H9 (cell line): Measurements from ENCODE around the gene AP2A2. TPM values are rescaled to one million over a fixed set of nuclear protein-coding genes. Genes with fewer than 3 reads are reported as not detected.

Experiments used
- DNase-seq: peaks from one replicate; pipeline ENCODE4 v3.0.0-alpha.2; 2017
- H2AFZ ChIP-seq: one replicate; pipeline ENCODE4 v1.6.1; 2013; ENCODE audit warnings: mild to moderate bottlenecking, low read length, control low read depth, moderate library complexity
- H2AK5ac ChIP-seq: 2 replicates; pipeline ENCODE4 v1.6.1; 2013; ENCODE audit warnings: low read length, control low read depth, mixed read lengths; ENCODE audit not compliant: insufficient read length
- H2BK120ac ChIP-seq: one replicate; pipeline ENCODE4 v1.6.1; 2013; ENCODE audit warnings: low read depth, mild to moderate bottlenecking, low read length, control low read depth, inconsistent platforms; ENCODE audit not compliant: poor library complexity, severe bottlenecking
- H2BK12ac ChIP-seq: 2 replicates; pipeline ENCODE4 v1.6.1; 2013; ENCODE audit warnings: low read length, control low read depth, mixed read lengths, low read depth; ENCODE audit not compliant: insufficient read length
- H2BK15ac ChIP-seq: 2 replicates; pipeline ENCODE4 v1.6.1; 2013; ENCODE audit warnings: low read depth, low read length, control low read depth
- H2BK20ac ChIP-seq: one replicate; pipeline ENCODE4 v1.6.1; 2013; ENCODE audit warnings: low read depth, mild to moderate bottlenecking, low read length, control low read depth, inconsistent platforms; ENCODE audit not compliant: poor library complexity, severe bottlenecking
- H2BK5ac ChIP-seq: 2 replicates; pipeline ENCODE4 v1.6.1; 2013; ENCODE audit warnings: low read length, control low read depth, mixed read lengths; ENCODE audit not compliant: insufficient read length
- H3K14ac ChIP-seq: 2 replicates; pipeline ENCODE4 v1.6.1; 2013; ENCODE audit warnings: low read length, control low read depth; ENCODE audit not compliant: insufficient read depth
- H3K18ac ChIP-seq: 2 replicates; pipeline ENCODE4 v1.6.1; 2013; ENCODE audit warnings: low read depth, mild to moderate bottlenecking, mixed read lengths, low read length, control low read depth; ENCODE audit not compliant: insufficient read length
- H3K23ac ChIP-seq: 2 replicates; pipeline ENCODE4 v1.6.1; 2013; ENCODE audit warnings: low read length, control low read depth, mixed read lengths, low read depth; ENCODE audit not compliant: insufficient read length
- H3K23me2 ChIP-seq: 2 replicates; pipeline ENCODE4 v1.6.1; 2013; ENCODE audit warnings: low read depth, mild to moderate bottlenecking, mixed read lengths, low read length, control low read depth; ENCODE audit not compliant: insufficient read length, poor library complexity, severe bottlenecking
- H3K27ac ChIP-seq: 2 replicates; pipeline ENCODE4 v1.5.1; 2013; ENCODE audit warnings: low read length, control low read depth, mixed read lengths, low read depth; ENCODE audit not compliant: insufficient read length
- H3K27me3 ChIP-seq: 2 replicates; pipeline ENCODE4 v1.6.1; 2013; ENCODE audit warnings: low read length, control low read depth, inconsistent platforms; ENCODE audit not compliant: insufficient read depth
- H3K4ac ChIP-seq: 2 replicates; pipeline ENCODE4 v1.6.1; 2013; ENCODE audit warnings: low read depth, mild to moderate bottlenecking, control low read depth, inconsistent platforms, low read length, moderate library complexity
- H3K4me1 ChIP-seq: 2 replicates; pipeline ENCODE4 v1.6.1; 2013; ENCODE audit warnings: low read length, control low read depth, inconsistent platforms; ENCODE audit not compliant: insufficient read depth
- H3K4me2 ChIP-seq: 2 replicates; pipeline ENCODE4 v1.6.1; 2013; ENCODE audit warnings: low read length, control low read depth, mixed read lengths; ENCODE audit not compliant: insufficient read length, insufficient read depth
- H3K56ac ChIP-seq: 2 replicates; pipeline ENCODE4 v1.6.1; 2013; ENCODE audit warnings: low read depth, mild to moderate bottlenecking, mixed read lengths, low read length, control low read depth; ENCODE audit not compliant: insufficient read length
- H3K79me1 ChIP-seq: 2 replicates; pipeline ENCODE4 v1.6.1; 2013; ENCODE audit warnings: low read depth, mild to moderate bottlenecking, moderate library complexity, low read length, control low read depth, inconsistent platforms; ENCODE audit not compliant: insufficient read depth, poor library complexity, severe bottlenecking
- H3K79me2 ChIP-seq: 2 replicates; pipeline ENCODE4 v1.6.1; 2013; ENCODE audit warnings: low read length, control low read depth, inconsistent platforms; ENCODE audit not compliant: insufficient read depth
- H3K9ac ChIP-seq: 2 replicates; pipeline ENCODE4 v1.6.1; 2013; ENCODE audit warnings: low read length, control low read depth, mixed read lengths; ENCODE audit not compliant: insufficient read length; ENCODE audit errors: extremely low read depth
- H3K9me3 ChIP-seq: one replicate; pipeline ENCODE4 v1.6.1; 2013; ENCODE audit warnings: low read depth, low read length, inconsistent platforms; ENCODE audit not compliant: control insufficient read depth
- H3T11ph ChIP-seq: one replicate; pipeline ENCODE4 v1.6.1; 2013; ENCODE audit warnings: mild to moderate bottlenecking, low read length, control low read depth, inconsistent platforms
- H4K20me1 ChIP-seq: one replicate; pipeline ENCODE4 v1.6.1; 2013; ENCODE audit not compliant: control insufficient read depth, insufficient read length, insufficient read depth
- H4K5ac ChIP-seq: 2 replicates; pipeline ENCODE4 v1.6.1; 2013; ENCODE audit warnings: low read depth, mild to moderate bottlenecking, mixed read lengths, low read length, control low read depth; ENCODE audit not compliant: insufficient read length
- H4K8ac ChIP-seq: replicated peaks from 2 replicates; pipeline ENCODE4 v1.6.1; 2013; ENCODE audit warnings: low read length, control low read depth, mixed read lengths, low read depth; ENCODE audit not compliant: insufficient read length
- H4K91ac ChIP-seq: 2 replicates; pipeline ENCODE4 v1.6.1; 2013; ENCODE audit warnings: low read depth, mild to moderate bottlenecking, moderate library complexity, mixed read lengths, low read length, control low read depth; ENCODE audit not compliant: insufficient read length
- H3K27ac Mint-ChIP-seq, 3 experiments: 2 replicates in 2 of 3; 3 replicates in 1 of 3; pipeline ENCODE4 v1.8.0; 2020 to 2021; ENCODE audit warnings: mixed read lengths in 3 of 3, mild to moderate bottlenecking in 1 of 3, moderate library complexity in 1 of 3
- H3K27me3 Mint-ChIP-seq: 2 replicates; pipeline ENCODE4 v1.8.0; 2021; ENCODE audit warnings: low read depth, mild to moderate bottlenecking, moderate library complexity, mixed read lengths
- H3K36me3 Mint-ChIP-seq, 3 experiments: 2 replicates in 2 of 3; 3 replicates in 1 of 3; pipeline ENCODE4 v1.8.0; 2020 to 2021; ENCODE audit warnings: low read depth in 3 of 3, mixed read lengths in 3 of 3; ENCODE audit not compliant: insufficient read depth in 1 of 3
- H3K4me1 Mint-ChIP-seq, 2 experiments: 2 replicates each; pipeline ENCODE4 v1.8.0; 2020; ENCODE audit warnings: mixed read lengths in 2 of 2
- H3K4me3 Mint-ChIP-seq, 2 experiments: 2 replicates in 1 of 2; 3 replicates in 1 of 2; pipeline ENCODE4 v1.8.0; 2020 to 2021; ENCODE audit warnings: mild to moderate bottlenecking in 2 of 2, mixed read lengths in 2 of 2, moderate library complexity in 1 of 2
- H3K9me3 Mint-ChIP-seq, 2 experiments: 2 replicates in 1 of 2; 3 replicates in 1 of 2; pipeline ENCODE4 v1.8.0; 2020; ENCODE audit warnings: mild to moderate bottlenecking in 2 of 2, mixed read lengths in 2 of 2, moderate library complexity in 1 of 2
- WGBS: extraction: QIAGEN DNeasy Blood & Tissue Kit; methylation state at CpG from one replicate; pipeline ENCODE4 v1.1.7; 2013; ENCODE audit warnings: missing lambda C conversion rate, low lambda C conversion rate, mixed read lengths; ENCODE audit not compliant: insufficient read length; ENCODE audit errors: extremely low coverage; 5-methylcytosine and 5-hydroxymethylcytosine counted together
- total RNA-seq: library from RNA; stranded (reverse); gene quantifications from 2 replicates; pipeline ENCODE4 v1.2.1, GENCODE V29; 2021
- TF ChIP-seq, protein P1 (sequence below): fragments of 200-600 bp; sonication (generic); conservative IDR thresholded peaks from 3 replicates; pipeline ENCODE4 v1.8.0; 2021; ENCODE audit warnings: antibody characterized with exemption, mild to moderate bottlenecking

AP2A2 gene
- total RNA-seq, 1 experiment from 2014 or later, result 53.7 TPM

DNA sequence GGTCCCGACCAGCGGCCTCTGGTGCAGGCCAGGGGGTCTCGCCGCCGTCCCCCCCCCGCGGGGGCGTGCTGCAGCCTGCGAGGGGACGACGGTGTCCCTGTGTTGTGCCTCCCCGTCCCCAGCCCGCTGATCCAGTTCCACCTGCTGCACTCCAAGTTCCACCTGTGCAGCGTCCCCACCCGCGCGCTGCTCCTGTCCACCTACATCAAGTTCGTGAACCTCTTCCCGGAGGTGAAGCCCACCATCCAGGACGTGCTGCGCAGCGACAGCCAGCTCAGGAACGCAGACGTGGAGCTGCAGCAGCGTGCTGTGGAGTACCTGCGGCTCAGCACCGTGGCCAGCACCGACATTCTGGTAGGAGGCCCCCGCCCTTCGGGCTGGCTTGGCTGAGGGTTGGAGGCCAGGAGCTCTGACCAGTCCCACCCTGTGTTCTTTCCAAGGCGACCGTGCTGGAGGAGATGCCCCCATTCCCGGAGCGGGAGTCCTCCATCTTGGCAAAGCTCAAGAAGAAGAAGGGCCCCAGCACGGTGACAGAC, 68.0 kb downstream of the AP2A2 start:
- peaks cover 0 to 6% of the 10 kb centered on the region in 2 experiments; a peak in 2 of 5 replicates for H3K9me3 Mint-ChIP-seq
- no peak overlapping the region for H2BK5ac ChIP-seq
- no peak overlapping the region for H4K8ac ChIP-seq
- H2AFZ ChIP-seq, result no peak overlapping the region
- H3K27me3 Mint-ChIP-seq, result no peaks in the 10 kb centered on the region; the same call in 1 of the 2 replicates
- no peak overlapping the region for H3K4ac ChIP-seq
- no peak overlapping the region for H2BK120ac ChIP-seq
- H2BK12ac ChIP-seq, result no peak overlapping the region
- H3K14ac ChIP-seq, result no peak overlapping the region
- H3K4me1 Mint-ChIP-seq, result peaks cover 3% of the 10 kb centered on the region in 2 experiments; a peak in 2 of 4 replicates
- no peak overlapping the region for H3K9ac ChIP-seq
- no peak overlapping the region for H3K27ac Mint-ChIP-seq
- H4K20me1 ChIP-seq, result no peaks in the 10 kb centered on the region
- no peaks in the 10 kb centered on the region for H3K23me2 ChIP-seq
- H3K79me2 ChIP-seq, result no peaks in the 10 kb centered on the region
- no peak overlapping the region for H4K91ac ChIP-seq
- no peak overlapping the region for H3K23ac ChIP-seq
- H3T11ph ChIP-seq, result no peak overlapping the region
- no peak overlapping the region for H3K4me3 Mint-ChIP-seq
- H4K5ac ChIP-seq, result no peak overlapping the region
- no CpG with 5 or more reads among the region's 35 CpGs for WGBS
- H2AK5ac ChIP-seq, result no peak overlapping the region
- no peaks in the 10 kb centered on the region for H3K4me1 ChIP-seq
- peaks cover 25 to 61% (median 49%) of the 10 kb centered on the region in 3 experiments for H3K36me3 Mint-ChIP-seq
- TF ChIP-seq, protein P1, sequence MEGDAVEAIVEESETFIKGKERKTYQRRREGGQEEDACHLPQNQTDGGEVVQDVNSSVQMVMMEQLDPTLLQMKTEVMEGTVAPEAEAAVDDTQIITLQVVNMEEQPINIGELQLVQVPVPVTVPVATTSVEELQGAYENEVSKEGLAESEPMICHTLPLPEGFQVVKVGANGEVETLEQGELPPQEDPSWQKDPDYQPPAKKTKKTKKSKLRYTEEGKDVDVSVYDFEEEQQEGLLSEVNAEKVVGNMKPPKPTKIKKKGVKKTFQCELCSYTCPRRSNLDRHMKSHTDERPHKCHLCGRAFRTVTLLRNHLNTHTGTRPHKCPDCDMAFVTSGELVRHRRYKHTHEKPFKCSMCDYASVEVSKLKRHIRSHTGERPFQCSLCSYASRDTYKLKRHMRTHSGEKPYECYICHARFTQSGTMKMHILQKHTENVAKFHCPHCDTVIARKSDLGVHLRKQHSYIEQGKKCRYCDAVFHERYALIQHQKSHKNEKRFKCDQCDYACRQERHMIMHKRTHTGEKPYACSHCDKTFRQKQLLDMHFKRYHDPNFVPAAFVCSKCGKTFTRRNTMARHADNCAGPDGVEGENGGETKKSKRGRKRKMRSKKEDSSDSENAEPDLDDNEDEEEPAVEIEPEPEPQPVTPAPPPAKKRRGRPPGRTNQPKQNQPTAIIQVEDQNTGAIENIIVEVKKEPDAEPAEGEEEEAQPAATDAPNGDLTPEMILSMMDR, result no peak
- H3K56ac ChIP-seq, result no peak overlapping the region
- no peak overlapping the region for H3K27ac ChIP-seq
- H3K9me3 ChIP-seq, result no peaks in the 10 kb centered on the region
- H3K79me1 ChIP-seq, result no peaks in the 10 kb centered on the region
- H2BK20ac ChIP-seq, result no peak overlapping the region
- no peak for DNase-seq
- no peak overlapping the region for H3K4me2 ChIP-seq
- no peak overlapping the region for H2BK15ac ChIP-seq
- H3K27me3 ChIP-seq, result no peaks in the 10 kb centered on the region
- H3K18ac ChIP-seq, result no peak overlapping the region
